Subcutaneous abdominal adipose tissue (tissue), 5 donors: ENCODE results near the gene NEK6.

Source experiments
- H3K27ac ChIP-seq: one replicate; pipeline ENCODE4 v1.7.0; 2013; ENCODE audit warnings: low read depth, mild to moderate bottlenecking, inconsistent platforms, low read length, moderate library complexity
- H3K27me3 ChIP-seq, 5 donors: one replicate each; pipeline ENCODE4 v1.7.0; 2013; ENCODE audit warnings: low read length in 5 of 5, inconsistent platforms in 1 of 5; ENCODE audit not compliant: control insufficient read depth in 5 of 5, insufficient read depth in 4 of 5
- H3K36me3 ChIP-seq, 5 donors: one replicate each; pipeline ENCODE4 v1.7.0; 2013; ENCODE audit warnings: low read length in 5 of 5; ENCODE audit not compliant: control insufficient read depth in 5 of 5, insufficient read depth in 5 of 5
- H3K4me1 ChIP-seq, 5 donors: one replicate each; pipeline ENCODE4 v1.7.0; 2013; ENCODE audit warnings: low read length in 5 of 5, mild to moderate bottlenecking in 3 of 5, moderate library complexity in 1 of 5; ENCODE audit not compliant: control insufficient read depth in 5 of 5, insufficient read depth in 5 of 5
- H3K4me3 ChIP-seq, 5 donors: one replicate each; pipeline ENCODE4 v1.7.0; 2013; ENCODE audit warnings: low read length in 5 of 5, low read depth in 1 of 5
- H3K9ac ChIP-seq, 5 donors: one replicate each; pipeline ENCODE4 v1.7.0; 2013; ENCODE audit warnings: low read length in 5 of 5, mild to moderate bottlenecking in 4 of 5, moderate library complexity in 3 of 5
- H3K9me3 ChIP-seq, 5 donors: one replicate each; pipeline ENCODE4 v1.7.0; 2013; ENCODE audit warnings: low read length in 5 of 5; ENCODE audit not compliant: control insufficient read depth in 5 of 5
- donor health status: healthy.
- donor health status: healthy.
- donor health status: healthy.
- donor health status: healthy.
- donor health status: healthy.

Gene NEK6

DNA sequence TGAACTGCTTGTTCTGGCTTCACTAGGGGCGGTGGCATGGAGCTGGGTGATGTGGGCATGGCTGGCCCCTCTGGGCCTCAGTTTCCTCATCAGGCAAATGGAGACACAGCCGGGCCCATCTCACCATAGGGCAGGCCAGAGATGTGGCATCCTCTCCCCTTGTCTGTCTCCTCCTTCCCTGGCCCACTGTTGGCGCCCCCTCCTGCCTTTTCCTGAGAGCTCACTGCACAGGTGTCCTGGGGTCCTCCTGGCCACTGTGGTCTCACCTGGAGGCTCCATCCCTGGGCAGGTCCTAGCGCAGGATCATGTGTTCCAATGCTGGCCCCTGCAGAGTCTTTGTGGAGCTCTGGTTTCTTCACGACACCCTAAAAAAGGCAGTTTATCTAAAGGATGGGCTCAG is 53.5 kb downstream of the NEK6 start:
- Histone ChIP-seq H3K4me1 (peaks cover 0 to 7% (median 0%) of the 10 kb centered on the region in 5 donors), H3K27me3 (no peaks in the 10 kb centered on the region), H3K36me3 (peaks cover 0 to 72% (median 50%) of the 10 kb centered on the region in 5 donors), H3K9me3 (no peaks in the 10 kb centered on the region), H3K4me3 (no peak overlapping the region), H3K27ac (no peak overlapping the region), H3K9ac (no peak overlapping the region)

DNA sequence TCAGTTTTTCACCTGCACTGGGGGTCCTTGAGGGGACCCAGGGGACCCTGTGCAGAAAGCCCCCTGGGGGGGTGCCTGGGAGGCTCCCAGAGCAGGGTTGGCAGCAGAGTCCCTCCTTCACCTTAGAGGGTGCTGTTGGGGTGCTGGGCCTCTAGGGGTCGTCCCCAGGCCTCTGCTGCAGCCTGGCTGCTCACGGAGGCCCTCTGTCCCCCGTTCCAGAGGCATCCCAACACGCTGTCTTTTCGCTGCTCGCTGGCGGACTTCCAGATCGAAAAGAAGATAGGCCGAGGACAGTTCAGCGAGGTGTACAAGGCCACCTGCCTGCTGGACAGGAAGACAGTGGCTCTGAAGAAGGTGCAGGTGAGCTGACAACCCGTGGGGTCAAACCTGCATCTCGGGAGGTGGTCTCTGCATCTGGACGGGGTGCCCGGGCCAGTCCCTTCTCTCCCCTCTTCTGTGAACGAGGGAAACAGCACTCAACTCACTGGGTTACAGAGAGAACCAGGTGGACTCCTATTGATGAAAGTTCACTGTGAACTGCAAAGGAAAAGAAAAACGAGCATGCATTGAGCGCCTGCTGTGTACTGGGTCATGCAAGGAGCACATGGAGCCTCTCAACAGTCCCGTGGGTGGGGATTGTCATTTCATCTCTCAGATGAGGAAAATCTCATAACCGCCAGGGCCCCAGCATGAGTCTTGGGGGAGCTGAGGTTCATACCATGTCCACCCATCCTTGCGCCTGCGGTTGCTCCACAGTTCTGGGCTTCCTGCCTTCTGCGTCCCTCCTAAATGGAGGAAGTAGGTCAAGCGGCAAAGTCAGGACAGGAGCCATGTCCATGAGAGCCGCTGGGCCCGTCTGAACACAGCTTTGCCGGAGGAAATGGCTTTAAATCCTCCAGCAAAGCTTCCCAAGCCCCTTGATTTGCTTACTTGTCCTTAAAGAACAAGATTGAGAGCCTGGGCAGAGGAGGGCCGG is 54.8 kb downstream of the NEK6 start:
- H3K27me3 ChIP-seq, result no peaks in the 10 kb centered on the region
- H3K9me3 ChIP-seq, result no peaks in the 10 kb centered on the region
- H3K9ac ChIP-seq, result no peak overlapping the region
- H3K4me3 ChIP-seq, result no peak overlapping the region
- H3K4me1 ChIP-seq, result peaks cover 0 to 7% (median 0%) of the 10 kb centered on the region in 5 donors
- H3K27ac ChIP-seq, result no peak overlapping the region
- peaks cover 0 to 79% (median 57%) of the 10 kb centered on the region in 5 donors for H3K36me3 ChIP-seq

DNA sequence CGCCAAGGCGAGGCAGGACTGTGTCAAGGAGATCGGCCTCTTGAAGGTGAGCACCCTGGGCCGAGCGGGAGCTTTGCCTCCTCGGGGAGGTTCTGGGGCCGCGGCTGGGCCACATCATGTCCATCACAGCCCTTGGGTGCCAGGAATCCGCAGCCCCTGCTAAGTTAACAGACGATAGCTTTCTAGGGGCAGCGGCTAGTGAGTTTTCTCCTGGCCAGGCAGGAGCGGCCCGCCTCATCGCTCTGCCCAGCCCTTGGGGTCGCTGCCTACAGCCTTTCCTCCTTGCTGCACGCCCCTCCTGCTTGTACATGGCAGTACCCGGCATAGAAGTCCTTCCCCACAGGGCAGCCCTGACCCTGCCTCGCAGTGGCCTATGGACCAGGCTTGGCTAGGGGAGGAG is 56.2 kb downstream of the NEK6 start:
- H3K4me3 ChIP-seq, result no peak overlapping the region
- H3K27me3 ChIP-seq, result no peaks in the 10 kb centered on the region
- H3K9ac ChIP-seq, result no peak overlapping the region
- no peaks in the 10 kb centered on the region for H3K9me3 ChIP-seq
- peaks cover 0 to 7% (median 0%) of the 10 kb centered on the region in 5 donors for H3K4me1 ChIP-seq
- H3K36me3 ChIP-seq, result peaks cover 0 to 72% (median 51%) of the 10 kb centered on the region in 5 donors
- H3K27ac ChIP-seq, result no peak overlapping the region

DNA sequence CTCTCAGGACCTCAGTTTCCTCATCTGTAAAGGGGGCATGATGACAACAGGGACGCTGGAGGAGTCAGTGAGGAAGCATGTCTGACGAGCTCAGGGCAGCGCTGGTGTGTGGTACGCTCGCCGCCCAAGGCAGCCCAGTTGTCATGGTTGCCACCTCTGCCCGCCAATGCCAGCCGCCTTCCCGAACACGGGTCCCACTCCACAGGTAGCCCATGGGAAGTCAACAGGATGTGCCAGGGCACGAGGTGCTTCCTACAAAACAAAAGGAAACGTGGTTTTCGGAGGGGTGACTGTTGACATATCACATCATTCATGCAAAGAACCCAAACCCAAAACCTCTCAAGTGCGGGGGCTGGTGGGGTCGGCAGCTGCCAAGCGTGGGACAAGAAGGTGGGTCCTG is 58.1 kb downstream of the NEK6 start:
- Histone ChIP-seq H3K27me3 (no peaks in the 10 kb centered on the region), H3K9me3 (no peaks in the 10 kb centered on the region), H3K4me1 (peaks cover 0 to 14% (median 6%) of the 10 kb centered on the region in 5 donors), H3K4me3 (no peak overlapping the region), H3K36me3 (peaks cover 0 to 56% (median 45%) of the 10 kb centered on the region in 5 donors), H3K27ac (no peak overlapping the region), H3K9ac (no peak overlapping the region)

DNA sequence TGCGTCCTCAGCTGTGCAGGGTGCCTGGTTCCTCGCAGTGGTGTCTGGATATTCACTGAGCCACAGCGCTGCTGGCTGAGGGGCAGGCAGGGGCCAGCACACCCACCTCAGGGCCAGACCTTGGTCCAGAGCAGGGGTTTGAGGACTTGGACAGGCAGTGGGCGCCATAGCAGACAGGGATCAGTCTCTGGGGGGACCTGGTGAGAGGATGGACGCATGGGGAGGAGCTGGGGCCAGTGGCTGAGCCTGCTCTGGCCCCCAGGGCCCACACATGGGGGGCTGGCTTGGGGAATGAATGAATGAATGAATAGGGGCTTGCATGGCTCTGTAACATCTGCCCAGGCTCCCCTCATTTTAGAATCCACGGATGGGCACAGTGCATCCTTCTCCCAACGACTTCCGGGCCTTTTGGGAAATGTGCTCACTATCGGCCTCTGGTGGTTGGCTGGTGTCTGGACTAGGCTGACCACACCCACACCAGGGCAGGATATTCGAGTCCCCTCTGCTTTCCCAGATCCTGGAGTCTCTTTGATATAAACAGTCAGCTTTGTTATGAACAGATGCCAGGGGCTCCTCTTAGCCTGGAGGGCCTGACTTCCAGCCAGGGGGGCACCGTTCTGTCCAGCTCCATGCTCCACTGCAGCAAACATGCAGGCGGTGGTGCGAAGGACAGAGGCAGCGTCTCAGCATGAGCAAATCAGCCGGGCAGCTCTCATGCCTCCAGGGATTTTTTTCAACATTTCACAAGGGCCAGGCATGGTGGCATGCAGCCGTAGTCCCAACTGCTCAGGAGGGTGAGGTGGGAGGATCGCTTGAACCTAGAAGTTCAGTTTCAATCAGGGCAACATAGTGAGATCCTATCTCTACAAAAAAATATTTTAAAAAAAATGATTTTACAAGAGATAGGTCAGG is 62.6 kb downstream of the NEK6 start:
- peaks cover 0 to 64% (median 53%) of the 10 kb centered on the region in 5 donors for H3K36me3 ChIP-seq
- H3K4me3 ChIP-seq, result no peak overlapping the region
- peaks cover 0 to 14% (median 7%) of the 10 kb centered on the region in 5 donors for H3K4me1 ChIP-seq
- H3K27ac ChIP-seq, result no peak overlapping the region
- H3K9me3 ChIP-seq, result no peaks in the 10 kb centered on the region
- no peak overlapping the region for H3K9ac ChIP-seq
- no peaks in the 10 kb centered on the region for H3K27me3 ChIP-seq

DNA sequence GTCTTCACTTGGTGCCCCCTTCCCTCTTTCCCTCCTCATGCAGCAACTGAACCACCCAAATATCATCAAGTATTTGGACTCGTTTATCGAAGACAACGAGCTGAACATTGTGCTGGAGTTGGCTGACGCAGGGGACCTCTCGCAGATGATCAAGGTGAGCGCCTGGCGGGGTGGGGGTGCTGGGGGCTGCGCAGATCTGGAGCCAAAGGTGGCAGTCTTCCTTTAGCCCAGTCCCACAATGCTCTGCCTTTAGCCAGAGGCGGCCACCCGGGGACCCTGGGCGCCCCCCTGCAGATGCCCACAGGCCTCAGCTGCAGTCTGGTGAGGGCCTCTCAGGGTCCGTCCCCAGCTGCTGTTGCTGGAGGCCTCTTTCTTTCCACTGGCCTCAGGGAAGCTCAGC is 63.7 kb downstream of the NEK6 start:
- H3K27ac ChIP-seq, result no peak overlapping the region
- H3K36me3 ChIP-seq, result peaks cover 0 to 63% (median 52%) of the 10 kb centered on the region in 5 donors
- H3K27me3 ChIP-seq, result no peaks in the 10 kb centered on the region
- H3K4me3 ChIP-seq, result no peak overlapping the region
- H3K4me1 ChIP-seq, result peaks cover 0 to 10% (median 7%) of the 10 kb centered on the region in 5 donors
- no peaks in the 10 kb centered on the region for H3K9me3 ChIP-seq
- H3K9ac ChIP-seq, result no peak overlapping the region

DNA sequence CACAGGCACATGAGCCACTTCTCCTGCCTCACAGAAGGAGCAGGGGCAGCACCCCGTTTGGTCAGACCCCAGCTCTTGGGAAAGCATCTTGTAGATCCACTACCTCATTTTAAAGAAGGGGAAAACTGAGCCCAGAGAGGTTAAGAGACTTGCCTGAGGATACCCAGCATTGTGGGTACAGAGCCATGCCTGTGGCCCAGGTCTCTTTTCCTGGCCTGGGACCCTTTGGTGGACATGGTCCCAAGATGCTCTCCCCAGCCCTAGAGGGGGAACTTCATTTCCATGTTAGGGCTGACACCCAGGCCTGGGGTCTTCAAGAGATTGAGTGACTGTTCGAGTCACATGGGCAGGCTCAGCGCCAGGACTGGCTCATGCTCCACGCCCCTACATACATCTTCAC is 64.2 kb downstream of the NEK6 start:
- Histone ChIP-seq H3K9me3 (no peaks in the 10 kb centered on the region), H3K4me1 (peaks cover 0 to 10% (median 7%) of the 10 kb centered on the region in 5 donors), H3K9ac (no peak overlapping the region), H3K4me3 (no peak overlapping the region), H3K27ac (no peak overlapping the region), H3K36me3 (peaks cover 0 to 63% (median 52%) of the 10 kb centered on the region in 5 donors), H3K27me3 (no peaks in the 10 kb centered on the region)

DNA sequence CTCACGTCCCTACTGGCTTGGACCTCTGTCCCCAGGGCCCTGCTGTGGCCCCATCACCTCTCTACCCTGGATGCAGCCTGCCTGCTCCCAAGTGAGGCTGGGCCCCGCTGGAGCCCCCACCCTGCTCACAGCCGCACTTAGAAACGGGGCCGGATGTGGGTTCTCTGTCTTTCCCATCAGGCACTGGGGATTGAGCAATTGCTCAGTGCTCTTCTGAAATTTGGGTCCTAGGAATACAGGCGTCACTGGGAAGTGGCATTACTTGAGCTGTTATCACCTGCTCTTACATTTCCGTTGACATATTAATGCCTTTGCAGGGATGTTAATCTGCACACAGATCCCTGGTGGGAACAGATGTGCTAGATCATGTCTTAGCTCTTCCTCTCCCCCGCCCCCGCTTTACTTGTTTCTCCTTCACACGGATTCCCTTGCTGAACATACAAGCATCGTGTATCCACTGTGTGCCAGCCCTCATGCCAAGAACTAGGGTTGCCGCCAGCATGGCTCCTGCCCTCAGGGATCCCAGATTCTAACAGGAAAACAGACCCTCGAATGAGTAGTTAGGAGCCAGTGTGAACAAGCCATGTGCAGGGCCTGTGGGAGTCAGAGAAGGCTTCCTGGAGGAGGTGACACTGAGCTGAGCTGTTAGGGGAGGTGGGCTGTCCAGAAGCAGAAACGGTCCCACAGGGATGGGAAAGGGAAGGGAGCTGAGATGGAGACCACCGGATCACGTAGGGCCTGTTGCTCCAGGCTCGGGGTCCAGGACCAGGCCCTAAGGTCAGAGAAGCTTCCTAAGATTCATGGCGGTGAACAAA is 65.1 kb downstream of the NEK6 start:
- Histone ChIP-seq H3K36me3 (peaks cover 0 to 64% (median 60%) of the 10 kb centered on the region in 5 donors), H3K4me1 (peaks cover 0 to 10% (median 7%) of the 10 kb centered on the region in 5 donors), H3K9ac (no peak overlapping the region)

DNA sequence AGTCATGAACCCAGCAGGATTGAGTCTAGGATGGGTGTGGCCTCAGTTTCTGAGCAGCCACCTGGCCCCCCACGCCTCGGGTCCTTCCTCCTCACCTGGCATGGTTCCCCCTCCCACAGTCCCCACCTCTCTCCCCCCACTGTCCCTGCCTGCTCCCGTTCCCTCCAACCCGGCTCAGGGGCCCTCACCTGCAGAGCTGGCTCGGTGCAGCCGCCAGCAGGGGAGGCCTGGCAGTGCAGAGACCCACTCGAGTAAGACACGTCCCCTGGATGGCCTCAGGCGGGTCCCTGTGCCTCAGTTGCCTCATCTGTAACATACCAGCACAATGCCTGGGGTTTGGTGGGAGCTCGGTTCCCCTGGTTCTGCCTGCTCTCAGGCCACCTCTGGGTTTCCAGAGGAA is 66.2 kb downstream of the NEK6 start:
- Histone ChIP-seq H3K27ac (no peak overlapping the region), H3K9me3 (no peaks in the 10 kb centered on the region), H3K27me3 (no peaks in the 10 kb centered on the region), H3K4me3 (no peak overlapping the region), H3K9ac (no peak overlapping the region), H3K36me3 (peaks cover 0 to 75% (median 71%) of the 10 kb centered on the region in 5 donors), H3K4me1 (peaks cover 0 to 10% (median 7%) of the 10 kb centered on the region in 5 donors)

More for the DNA sequence above, 65.1 kb downstream of the NEK6 start:
- H3K4me3 ChIP-seq, result no peak overlapping the region
- no peaks in the 10 kb centered on the region for H3K27me3 ChIP-seq
- H3K27ac ChIP-seq, result no peak overlapping the region
- H3K9me3 ChIP-seq, result no peaks in the 10 kb centered on the region
